H9 (cell line): ENCODE data around the gene PRICKLE1. TPM values are rescaled to one million over a fixed set of nuclear protein-coding genes. Genes with fewer than 3 reads are reported as not detected.

Experiments
- DNase-seq: peaks from one replicate; pipeline ENCODE4 v3.0.0-alpha.2; 2017
- H2AFZ ChIP-seq: one replicate; pipeline ENCODE4 v1.6.1; 2013; ENCODE audit warnings: mild to moderate bottlenecking, low read length, control low read depth, moderate library complexity
- H2AK5ac ChIP-seq: 2 replicates; pipeline ENCODE4 v1.6.1; 2013; ENCODE audit warnings: low read length, control low read depth, mixed read lengths; ENCODE audit not compliant: insufficient read length
- H2BK120ac ChIP-seq: one replicate; pipeline ENCODE4 v1.6.1; 2013; ENCODE audit warnings: low read depth, mild to moderate bottlenecking, low read length, control low read depth, inconsistent platforms; ENCODE audit not compliant: poor library complexity, severe bottlenecking
- H2BK12ac ChIP-seq: 2 replicates; pipeline ENCODE4 v1.6.1; 2013; ENCODE audit warnings: low read length, control low read depth, mixed read lengths, low read depth; ENCODE audit not compliant: insufficient read length
- H2BK15ac ChIP-seq: 2 replicates; pipeline ENCODE4 v1.6.1; 2013; ENCODE audit warnings: low read depth, low read length, control low read depth
- H2BK20ac ChIP-seq: one replicate; pipeline ENCODE4 v1.6.1; 2013; ENCODE audit warnings: low read depth, mild to moderate bottlenecking, low read length, control low read depth, inconsistent platforms; ENCODE audit not compliant: poor library complexity, severe bottlenecking
- H2BK5ac ChIP-seq: 2 replicates; pipeline ENCODE4 v1.6.1; 2013; ENCODE audit warnings: low read length, control low read depth, mixed read lengths; ENCODE audit not compliant: insufficient read length
- H3K14ac ChIP-seq: 2 replicates; pipeline ENCODE4 v1.6.1; 2013; ENCODE audit warnings: low read length, control low read depth; ENCODE audit not compliant: insufficient read depth
- H3K18ac ChIP-seq: 2 replicates; pipeline ENCODE4 v1.6.1; 2013; ENCODE audit warnings: low read depth, mild to moderate bottlenecking, mixed read lengths, low read length, control low read depth; ENCODE audit not compliant: insufficient read length
- H3K23ac ChIP-seq: 2 replicates; pipeline ENCODE4 v1.6.1; 2013; ENCODE audit warnings: low read length, control low read depth, mixed read lengths, low read depth; ENCODE audit not compliant: insufficient read length
- H3K23me2 ChIP-seq: 2 replicates; pipeline ENCODE4 v1.6.1; 2013; ENCODE audit warnings: low read depth, mild to moderate bottlenecking, mixed read lengths, low read length, control low read depth; ENCODE audit not compliant: insufficient read length, poor library complexity, severe bottlenecking
- H3K27ac ChIP-seq: 2 replicates; pipeline ENCODE4 v1.5.1; 2013; ENCODE audit warnings: low read length, control low read depth, mixed read lengths, low read depth; ENCODE audit not compliant: insufficient read length
- H3K27me3 ChIP-seq: 2 replicates; pipeline ENCODE4 v1.6.1; 2013; ENCODE audit warnings: low read length, control low read depth, inconsistent platforms; ENCODE audit not compliant: insufficient read depth
- H3K4ac ChIP-seq: 2 replicates; pipeline ENCODE4 v1.6.1; 2013; ENCODE audit warnings: low read depth, mild to moderate bottlenecking, control low read depth, inconsistent platforms, low read length, moderate library complexity
- H3K4me1 ChIP-seq: 2 replicates; pipeline ENCODE4 v1.6.1; 2013; ENCODE audit warnings: low read length, control low read depth, inconsistent platforms; ENCODE audit not compliant: insufficient read depth
- H3K4me2 ChIP-seq: 2 replicates; pipeline ENCODE4 v1.6.1; 2013; ENCODE audit warnings: low read length, control low read depth, mixed read lengths; ENCODE audit not compliant: insufficient read length, insufficient read depth
- H3K56ac ChIP-seq: 2 replicates; pipeline ENCODE4 v1.6.1; 2013; ENCODE audit warnings: low read depth, mild to moderate bottlenecking, mixed read lengths, low read length, control low read depth; ENCODE audit not compliant: insufficient read length
- H3K79me1 ChIP-seq: 2 replicates; pipeline ENCODE4 v1.6.1; 2013; ENCODE audit warnings: low read depth, mild to moderate bottlenecking, moderate library complexity, low read length, control low read depth, inconsistent platforms; ENCODE audit not compliant: insufficient read depth, poor library complexity, severe bottlenecking
- H3K79me2 ChIP-seq: 2 replicates; pipeline ENCODE4 v1.6.1; 2013; ENCODE audit warnings: low read length, control low read depth, inconsistent platforms; ENCODE audit not compliant: insufficient read depth
- H3K9ac ChIP-seq: 2 replicates; pipeline ENCODE4 v1.6.1; 2013; ENCODE audit warnings: low read length, control low read depth, mixed read lengths; ENCODE audit not compliant: insufficient read length; ENCODE audit errors: extremely low read depth
- H3K9me3 ChIP-seq: one replicate; pipeline ENCODE4 v1.6.1; 2013; ENCODE audit warnings: low read depth, low read length, inconsistent platforms; ENCODE audit not compliant: control insufficient read depth
- H3T11ph ChIP-seq: one replicate; pipeline ENCODE4 v1.6.1; 2013; ENCODE audit warnings: mild to moderate bottlenecking, low read length, control low read depth, inconsistent platforms
- H4K20me1 ChIP-seq: one replicate; pipeline ENCODE4 v1.6.1; 2013; ENCODE audit not compliant: control insufficient read depth, insufficient read length, insufficient read depth
- H4K5ac ChIP-seq: 2 replicates; pipeline ENCODE4 v1.6.1; 2013; ENCODE audit warnings: low read depth, mild to moderate bottlenecking, mixed read lengths, low read length, control low read depth; ENCODE audit not compliant: insufficient read length
- H4K8ac ChIP-seq: replicated peaks from 2 replicates; pipeline ENCODE4 v1.6.1; 2013; ENCODE audit warnings: low read length, control low read depth, mixed read lengths, low read depth; ENCODE audit not compliant: insufficient read length
- H4K91ac ChIP-seq: 2 replicates; pipeline ENCODE4 v1.6.1; 2013; ENCODE audit warnings: low read depth, mild to moderate bottlenecking, moderate library complexity, mixed read lengths, low read length, control low read depth; ENCODE audit not compliant: insufficient read length
- H3K27ac Mint-ChIP-seq, 3 experiments: 2 replicates in 2 of 3; 3 replicates in 1 of 3; pipeline ENCODE4 v1.8.0; 2020 to 2021; ENCODE audit warnings: mixed read lengths in 3 of 3, mild to moderate bottlenecking in 1 of 3, moderate library complexity in 1 of 3
- H3K27me3 Mint-ChIP-seq: 2 replicates; pipeline ENCODE4 v1.8.0; 2021; ENCODE audit warnings: low read depth, mild to moderate bottlenecking, moderate library complexity, mixed read lengths
- H3K36me3 Mint-ChIP-seq, 3 experiments: 2 replicates in 2 of 3; 3 replicates in 1 of 3; pipeline ENCODE4 v1.8.0; 2020 to 2021; ENCODE audit warnings: low read depth in 3 of 3, mixed read lengths in 3 of 3; ENCODE audit not compliant: insufficient read depth in 1 of 3
- H3K4me1 Mint-ChIP-seq, 2 experiments: 2 replicates each; pipeline ENCODE4 v1.8.0; 2020; ENCODE audit warnings: mixed read lengths in 2 of 2
- H3K4me3 Mint-ChIP-seq, 2 experiments: 2 replicates in 1 of 2; 3 replicates in 1 of 2; pipeline ENCODE4 v1.8.0; 2020 to 2021; ENCODE audit warnings: mild to moderate bottlenecking in 2 of 2, mixed read lengths in 2 of 2, moderate library complexity in 1 of 2
- H3K9me3 Mint-ChIP-seq, 2 experiments: 2 replicates in 1 of 2; 3 replicates in 1 of 2; pipeline ENCODE4 v1.8.0; 2020; ENCODE audit warnings: mild to moderate bottlenecking in 2 of 2, mixed read lengths in 2 of 2, moderate library complexity in 1 of 2
- CTCF ChIP-seq: fragments of 200-600 bp; sonication (generic); conservative IDR thresholded peaks from 3 replicates; pipeline ENCODE4 v1.8.0; 2021; ENCODE audit warnings: antibody characterized with exemption, mild to moderate bottlenecking
- WGBS: extraction: QIAGEN DNeasy Blood & Tissue Kit; methylation state at CpG from one replicate; pipeline ENCODE4 v1.1.7; 2013; ENCODE audit warnings: missing lambda C conversion rate, low lambda C conversion rate, mixed read lengths; ENCODE audit not compliant: insufficient read length; ENCODE audit errors: extremely low coverage; 5-methylcytosine and 5-hydroxymethylcytosine counted together
- total RNA-seq: library from RNA; stranded (reverse); gene quantifications from 2 replicates; pipeline ENCODE4 v1.2.1, GENCODE V29; 2021

PRICKLE1 gene
- total RNA-seq, 1 experiment from 2014 or later: 20.5 TPM

- H2BK15ac ChIP-seq: no peak overlapping the region
- no peak overlapping the region for H3K14ac ChIP-seq
- Mint-ChIP-seq H3K4me3 (no peak overlapping the region), H3K36me3 (no peaks in the 10 kb centered on the region), H3K27me3 (peaks cover 20% of the 10 kb centered on the region), H3K27ac (no peak overlapping the region), H3K9me3 (no peaks in the 10 kb centered on the region; a peak in 1 of 5 replicates), H3K4me1 (peaks cover 2 to 3% of the 10 kb centered on the region in 2 experiments; a peak in 1 of 4 replicates)
- H3T11ph ChIP-seq: no peak overlapping the region
- no peak overlapping the region for H3K27ac ChIP-seq
- no peak overlapping the region for H2BK12ac ChIP-seq
- no peak for DNase-seq
- no peak overlapping the region for H3K23ac ChIP-seq
- H4K20me1 ChIP-seq: no peaks in the 10 kb centered on the region
- H3K27me3 ChIP-seq: no peaks in the 10 kb centered on the region
- TF ChIP-seq CTCF: no peak
- H2AK5ac ChIP-seq: no peak overlapping the region
- H2BK20ac ChIP-seq: no peak overlapping the region
- no peaks in the 10 kb centered on the region for H3K79me1 ChIP-seq
- H3K79me2 ChIP-seq: no peaks in the 10 kb centered on the region
- H2AFZ ChIP-seq: no peak overlapping the region
- no peak overlapping the region for H4K5ac ChIP-seq
- H2BK120ac ChIP-seq: no peak overlapping the region
- WGBS: no CpG with 5 or more reads among the region's 4 CpGs
- no peak overlapping the region for H3K4ac ChIP-seq
- no peaks in the 10 kb centered on the region for H3K23me2 ChIP-seq
- H2BK5ac ChIP-seq: no peak overlapping the region
- H4K91ac ChIP-seq: no peak overlapping the region
- no peak overlapping the region for H3K56ac ChIP-seq
- H3K9me3 ChIP-seq: no peaks in the 10 kb centered on the region
- no peak overlapping the region for H3K18ac ChIP-seq
- H3K9ac ChIP-seq: no peak overlapping the region
- H3K4me2 ChIP-seq: no peak overlapping the region
- no peaks in the 10 kb centered on the region for H3K4me1 ChIP-seq
- H4K8ac ChIP-seq: no peak overlapping the region
Observed at GRCh38 chr12:42496886-42497285, 92.7 kb downstream of the PRICKLE1 start.
